HEK293 (cell line): ENCODE results near the gene DCTN2.
A peak's percentile ranks its signal among the peaks of the same experiment; 100 is the strongest.

Experiments
- CTCF ChIA-PET: fragments of 350-600 bp; formaldehyde crosslinking; extraction: SDS; loops from one replicate; lab custom pipeline; 2021; ENCODE audit warnings: antibody characterized with exemption; lab: Yijun Ruan, JAX
- POLR2A ChIA-PET: fragments of 300-600 bp; formaldehyde crosslinking; extraction: SDS; loops from one replicate; lab custom pipeline; 2020; ENCODE audit warnings: antibody characterized with exemption, inconsistent platforms; lab: Yijun Ruan, JAX
- H3K27ac ChIP-seq: fragments of 200-500 bp; sonication (Bioruptor generic); 2 replicates; pipeline ENCODE4 v1.5.1; 2014; ENCODE audit warnings: low read depth, low read length, control low read depth, inconsistent platforms; ENCODE audit errors: extremely low read depth
- H3K36me3 ChIP-seq, 2 experiments: fragments of 200-500 bp in 1 of 2; sonication (Bioruptor generic) in 1 of 2; 1 replicate in 1 of 2; 2 replicates in 1 of 2; pipeline ENCODE4 v1.5.1; 2014 to 2017; ENCODE audit warnings: inconsistent platforms in 2 of 2, low read length in 2 of 2; ENCODE audit not compliant: control insufficient read depth in 2 of 2, insufficient read depth in 1 of 2
- H3K4me1 ChIP-seq: fragments of 200-500 bp; sonication (Bioruptor generic); 2 replicates; pipeline ENCODE4 v1.5.1; 2014; ENCODE audit warnings: mild to moderate bottlenecking, low read length, inconsistent platforms; ENCODE audit not compliant: control insufficient read depth, insufficient read depth
- H3K4me3 ChIP-seq: 2 replicates; pipeline ENCODE4 v1.5.1; 2011; ENCODE audit warnings: low read depth, mild to moderate bottlenecking, control low read depth, low read length, moderate library complexity
- H3K9me3 ChIP-seq: fragments of 200-500 bp; sonication (Bioruptor generic); 2 replicates; pipeline ENCODE4 v1.5.1; 2014; ENCODE audit warnings: low read depth, low read length, inconsistent platforms; ENCODE audit not compliant: control insufficient read depth, insufficient read depth
- EGR2 ChIP-seq: fragments of 450-650 bp; formaldehyde crosslinking; IDR thresholded peaks from 2 replicates; pipeline ENCODE4 v1.5.1; 2016; ENCODE audit warnings: low read depth, missing biosample characterization, missing genetic modification characterization
- GLIS1 ChIP-seq: fragments of 450-650 bp; formaldehyde crosslinking; IDR thresholded peaks from 2 replicates; pipeline ENCODE4 v1.5.1; 2016; ENCODE audit warnings: missing biosample characterization, missing genetic modification characterization
- HOXD13 ChIP-seq: sonication (generic); formaldehyde crosslinking; IDR thresholded peaks from 2 replicates; pipeline ENCODE4 v1.8.0; 2022; ENCODE audit warnings: missing genetic modification reagents, borderline replicate concordance
- KLF16 ChIP-seq: fragments of 450-650 bp; formaldehyde crosslinking; IDR thresholded peaks from 2 replicates; pipeline ENCODE4 v1.5.1; 2017; ENCODE audit warnings: missing biosample characterization, missing genetic modification characterization
- PATZ1 ChIP-seq: fragments of 450-650 bp; formaldehyde crosslinking; IDR thresholded peaks from 2 replicates; pipeline ENCODE4 v1.5.1; 2016; ENCODE audit warnings: missing biosample characterization, missing genetic modification characterization
- TSHZ1 ChIP-seq: fragments of 450-650 bp; formaldehyde crosslinking; IDR thresholded peaks from 2 replicates; pipeline ENCODE4 v1.5.1; 2016; ENCODE audit warnings: missing biosample characterization, missing genetic modification characterization, borderline replicate concordance
- YY1 ChIP-seq: fragments of 450-650 bp; formaldehyde crosslinking; IDR thresholded peaks from 2 replicates; pipeline ENCODE4 v1.5.1; 2018; ENCODE audit warnings: missing biosample characterization, missing genetic modification characterization
- ZBTB20 ChIP-seq: fragments of 450-650 bp; formaldehyde crosslinking; IDR thresholded peaks from 2 replicates; pipeline ENCODE4 v1.5.1; 2016; ENCODE audit warnings: missing biosample characterization, missing genetic modification characterization
- ZFHX2 ChIP-seq: fragments of 450-650 bp; formaldehyde crosslinking; conservative IDR thresholded peaks from 2 replicates; pipeline ENCODE4 v1.5.1; 2016; ENCODE audit warnings: missing biosample characterization, missing genetic modification characterization
- ZNF148 ChIP-seq: fragments of 450-650 bp; formaldehyde crosslinking; IDR thresholded peaks from 2 replicates; pipeline ENCODE4 v1.5.0; 2017; ENCODE audit warnings: missing biosample characterization, missing genetic modification characterization, borderline replicate concordance
- ZNF2 ChIP-seq: fragments of 450-650 bp; formaldehyde crosslinking; IDR thresholded peaks from 2 replicates; pipeline ENCODE4 v1.5.1; 2016; ENCODE audit warnings: missing biosample characterization, missing genetic modification characterization
- ZNF274 ChIP-seq, 2 experiments: fragments of 200-500 bp in 1 of 2; fragments of 450-650 bp in 1 of 2; sonication (Bioruptor generic) in 1 of 2; formaldehyde crosslinking in 1 of 2; IDR thresholded peaks; 2 replicates each; pipeline versions ENCODE4 v1.5.1 to v1.6.1; 2014 to 2016; ENCODE audit warnings: borderline replicate concordance in 1 of 2, inconsistent platforms in 1 of 2, low read length in 1 of 2, missing biosample characterization in 1 of 2, missing genetic modification characterization in 1 of 2
- ZNF302 ChIP-seq: fragments of 450-650 bp; formaldehyde crosslinking; IDR thresholded peaks from 2 replicates; pipeline ENCODE4 v1.5.1; 2016; ENCODE audit warnings: missing biosample characterization, missing genetic modification characterization, low read depth
- ZNF366 ChIP-seq: fragments of 450-650 bp; formaldehyde crosslinking; conservative IDR thresholded peaks from 2 replicates; pipeline ENCODE4 v1.5.1; 2016; ENCODE audit warnings: missing biosample characterization, missing genetic modification characterization
- ZNF391 ChIP-seq: fragments of 450-650 bp; formaldehyde crosslinking; IDR thresholded peaks from 2 replicates; pipeline ENCODE4 v1.5.1; 2016; ENCODE audit warnings: low read depth, missing biosample characterization, missing genetic modification characterization, borderline replicate concordance
- ZNF398 ChIP-seq: fragments of 450-650 bp; formaldehyde crosslinking; IDR thresholded peaks from 2 replicates; pipeline ENCODE4 v1.5.1; 2017; ENCODE audit warnings: missing biosample characterization, missing genetic modification characterization
- ZNF510 ChIP-seq: fragments of 450-650 bp; formaldehyde crosslinking; IDR thresholded peaks from 2 replicates; pipeline ENCODE4 v1.5.1; 2018; ENCODE audit warnings: mild to moderate bottlenecking, missing genetic modification characterization, missing biosample characterization; ENCODE audit not compliant: insufficient replicate concordance
- ZNF548 ChIP-seq: fragments of 450-650 bp; formaldehyde crosslinking; IDR thresholded peaks from 2 replicates; pipeline ENCODE4 v1.5.1; 2016; ENCODE audit warnings: missing biosample characterization, missing genetic modification characterization
- ZNF629 ChIP-seq: fragments of 450-650 bp; formaldehyde crosslinking; IDR thresholded peaks from 2 replicates; pipeline ENCODE4 v1.5.1; 2017; ENCODE audit warnings: missing biosample characterization, missing genetic modification characterization
- ZNF645 ChIP-seq: fragments of 450-650 bp; formaldehyde crosslinking; IDR thresholded peaks from 2 replicates; pipeline ENCODE4; 2016; ENCODE audit warnings: missing biosample characterization, missing genetic modification characterization
- ZNF701 ChIP-seq: fragments of 450-650 bp; formaldehyde crosslinking; IDR thresholded peaks from 2 replicates; pipeline ENCODE4 v1.5.1; 2016; ENCODE audit warnings: missing biosample characterization, missing genetic modification characterization
- ZNF704 ChIP-seq: fragments of 450-650 bp; formaldehyde crosslinking; IDR thresholded peaks from 2 replicates; pipeline ENCODE4 v1.5.1; 2016; ENCODE audit warnings: missing biosample characterization, missing genetic modification characterization

Gene DCTN2

GRCh38 chr12:57552835-57553313, 5.9 kb upstream of the DCTN2 start:
- Histone ChIP-seq H3K4me1 (peaks cover 2% of the 10 kb centered on the region; the same call in 1 of the 2 replicates), H3K36me3 (no peaks in the 10 kb centered on the region), H3K4me3 (no peak overlapping the region), H3K9me3 (no peaks in the 10 kb centered on the region), H3K27ac (no peak overlapping the region)
- TF ChIP-seq ZNF148 (no peak), ZNF366 (tag by site-specific recombination) (0 out of 2 replicates have a peak, but pooled peaks have one; percentile 12), YY1 (tag by site-specific recombination) (no peak), ZFHX2 (tag by site-specific recombination) (0 out of 2 replicates have a peak, but pooled peaks have one; percentile 9), ZNF398 (tag by site-specific recombination) (peak; percentile 14; the same call in 1 of the 2 replicates), KLF16 (no peak), ZNF391 (tag by site-specific recombination) (no peak), EGR2 (tag by site-specific recombination) (peak; percentile 29; the same call in 1 of the 2 replicates), ZNF701 (tag by site-specific recombination) (no peak), ZNF704 (tag by site-specific recombination) (no peak), ZNF274 (IDR thresholded peaks at IDR 0.05; ENCODE audit: low read length) (no peak), ZNF274 (tag by site-specific recombination; IDR thresholded peaks at IDR 0.05; ENCODE audit: borderline replicate concordance) (no peak), GLIS1 (tag by site-specific recombination) (peak; percentile 34), HOXD13 (CRISPR knock-in tag) (no peak)
- CTCF ChIA-PET = interaction anchor here (1.2 to 2.2 kb wide), 3 partner anchors 31 to 173 kb away, joined by 4 to 11 read pairs (median 7); no protein-coding TSS in a partner anchor
- POLR2A ChIA-PET = interaction anchor here (0.9 kb wide), 1 partner anchor 32 kb away, joined by 4 read pairs; no protein-coding TSS in a partner anchor

- no peaks in the 10 kb centered on the region for H3K9me3 ChIP-seq
- H3K4me3 ChIP-seq = no peak overlapping the region
- no peak overlapping the region for H3K27ac ChIP-seq
- POLR2A ChIA-PET = interaction anchor here (0.9 kb wide), 1 partner anchor 33 kb away, joined by 4 read pairs; no protein-coding TSS in a partner anchor
- H3K36me3 ChIP-seq = no peaks in the 10 kb centered on the region
- H3K4me1 ChIP-seq = peaks cover 2% of the 10 kb centered on the region; the same call in 1 of the 2 replicates
- CTCF ChIA-PET = interaction anchor here (0.7 to 2.2 kb wide), 4 partner anchors 20 to 174 kb away, joined by 3 to 11 read pairs (median 6); no protein-coding TSS in a partner anchor
- TF ChIP-seq ZNF510 (tag by site-specific recombination) = no peak
- TF ChIP-seq ZNF302 (tag by site-specific recombination) = no peak
- no peak for TF ChIP-seq ZNF629
- TF ChIP-seq PATZ1 (tag by site-specific recombination) = no peak
- no peak for TF ChIP-seq ZNF548
- no peak for TF ChIP-seq ZNF645
- TF ChIP-seq TSHZ1 = no peak
- no peak for TF ChIP-seq ZBTB20 (tag by site-specific recombination)
- TF ChIP-seq ZNF2 (tag by site-specific recombination) = no peak
These were observed 5.3 kb upstream of the DCTN2 start for GRCh38 chr12:57552306-57552651.
